LHCN-M2 (cell line): ENCODE data around the gene ZFP92. TPM values are rescaled to one million over a fixed set of nuclear protein-coding genes. Genes with fewer than 3 reads are reported as not detected.
"Not testable (repeated sequence)": the region's sequence is repeated elsewhere in the genome, so short reads cannot be mapped to it uniquely, and the experiment has no call there.

Experiments
- DNase-seq: peaks from one replicate; pipeline ENCODE4 v3.0.0-alpha.2; 2012; ENCODE audit warnings: low read depth
- total RNA-seq: library from RNA; depleted of rRNA; stranded (reverse); fragments of >200 nt; gene quantifications from 2 replicates; pipeline ENCODE4 v1.2.3, GENCODE V29; 2014

ZFP92 gene
- total RNA-seq, 1 experiment from 2014 or later, result not detected

DNA sequence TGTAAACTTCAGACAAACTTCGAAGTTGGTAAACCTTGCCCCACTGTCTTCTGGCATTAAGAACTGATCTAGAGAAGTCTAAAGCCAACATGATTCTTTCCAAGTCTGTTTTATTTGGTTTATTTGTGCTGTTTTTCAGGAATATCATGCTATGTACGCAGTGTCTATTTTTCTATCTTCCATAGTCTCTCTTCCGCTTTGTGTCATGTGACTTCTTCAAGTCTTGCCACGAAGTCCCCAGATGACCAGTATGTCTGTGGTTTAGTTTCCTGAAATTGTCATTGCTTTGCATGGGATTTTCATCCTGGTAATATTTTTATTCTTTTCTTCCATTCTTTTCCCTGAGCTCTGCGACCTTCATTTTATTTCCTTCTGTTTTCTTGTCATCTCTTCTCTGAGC, 25.2 kb upstream of the ZFP92 start:
- no peak for DNase-seq

DNA sequence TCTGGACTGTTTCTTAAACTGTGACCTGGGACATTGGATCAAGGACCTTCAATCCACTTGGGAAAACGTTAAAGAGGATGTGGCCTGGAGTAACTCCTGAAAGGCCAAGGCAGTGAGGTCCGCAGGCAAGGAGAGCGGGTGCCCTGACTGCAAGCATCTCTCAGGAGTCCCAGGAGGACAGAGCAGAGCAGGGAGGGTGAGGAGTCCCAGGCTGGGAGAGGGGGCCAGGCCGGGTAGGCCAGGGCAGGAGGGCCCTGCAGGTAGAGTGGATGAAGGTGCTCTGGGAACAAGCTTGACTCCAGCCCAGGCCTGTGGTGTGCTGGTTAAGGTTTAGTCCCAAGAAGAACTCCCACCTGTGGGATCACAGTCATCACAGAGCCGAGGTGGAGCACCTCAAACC, 23.9 kb upstream of the ZFP92 start:
- DNase-seq, result no peak

DNA sequence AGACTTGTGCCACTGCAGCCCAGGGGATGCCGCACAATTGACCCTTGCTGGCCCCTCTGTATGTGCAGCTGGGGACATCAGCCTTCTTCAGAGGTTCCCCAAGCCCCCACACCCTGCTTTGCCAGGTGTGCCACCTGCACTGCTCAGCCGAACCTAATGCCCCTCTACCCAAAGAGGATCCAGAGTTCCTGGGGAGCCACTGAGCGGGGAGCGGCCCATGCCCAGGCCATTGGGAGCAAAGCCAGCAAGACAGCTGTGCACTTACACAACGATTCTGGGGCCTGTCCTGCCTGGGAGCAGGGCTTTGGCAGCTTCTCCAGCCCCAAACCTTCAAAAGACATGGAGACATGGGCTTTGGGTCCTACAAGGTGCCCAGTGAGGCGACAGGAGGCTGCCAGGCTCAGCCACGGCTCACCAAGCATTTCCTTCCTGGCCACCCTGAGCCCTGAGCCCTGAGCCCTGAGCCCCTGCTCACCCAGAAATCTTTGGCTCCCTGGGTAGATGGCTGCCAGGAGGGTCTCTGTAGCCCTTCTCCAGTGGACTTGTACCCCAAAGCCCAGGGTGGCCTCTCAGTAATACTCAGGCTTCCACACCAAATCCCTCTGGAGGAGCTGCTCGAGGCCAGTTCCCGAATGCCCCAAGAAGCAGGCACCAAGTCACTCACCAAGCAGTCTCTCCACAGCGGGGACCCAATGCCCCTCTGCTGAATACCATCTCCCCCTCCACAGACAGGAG, 23.1 kb upstream of the ZFP92 start:
- DNase-seq, result no peak

DNA sequence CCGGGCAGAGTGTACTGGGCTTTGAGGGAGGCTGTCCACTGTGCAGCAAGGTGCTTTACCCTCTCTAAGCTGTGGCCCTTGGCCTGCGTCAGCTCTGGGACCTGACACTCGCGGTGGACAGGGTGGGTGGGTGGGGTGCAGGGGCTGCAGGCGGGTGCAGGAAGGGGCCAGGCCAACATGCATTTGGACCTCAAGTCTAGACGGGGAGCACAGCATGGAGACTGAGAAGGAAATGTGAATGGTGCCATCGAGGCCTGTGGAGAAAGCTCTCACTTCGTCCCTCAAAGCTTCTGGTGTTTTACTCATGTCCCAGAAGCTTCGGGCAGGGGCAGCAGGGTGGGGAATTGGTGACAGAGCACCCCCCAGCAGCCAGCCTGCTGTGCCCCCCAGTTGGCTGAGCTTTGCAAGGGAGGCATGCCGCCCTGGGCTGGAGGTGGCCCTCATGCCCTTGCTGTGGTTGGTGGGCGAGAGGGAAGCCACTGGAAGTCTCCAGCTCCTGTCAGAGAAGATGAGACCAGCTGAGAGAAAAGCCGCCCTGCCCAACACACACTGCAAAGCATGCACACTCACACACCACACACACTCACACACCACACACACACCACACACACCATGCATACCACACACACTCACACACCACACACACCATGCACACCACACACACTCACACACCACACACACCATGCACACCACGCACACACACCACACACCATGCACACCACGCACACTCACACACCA, 22.4 kb upstream of the ZFP92 start:
- no peak for DNase-seq

DNA sequence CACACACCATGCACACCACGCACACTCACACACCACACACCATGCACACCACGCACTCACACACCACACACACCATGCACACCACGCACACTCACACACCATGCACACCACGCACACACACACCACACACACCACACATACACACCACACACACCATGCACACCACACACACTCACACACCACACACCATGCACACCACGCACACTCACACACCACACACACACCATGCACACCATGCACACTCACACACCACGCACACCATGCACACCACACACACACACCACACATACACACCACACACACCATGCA, 21.9 kb upstream of the ZFP92 start:
- not testable (repeated sequence) for DNase-seq

DNA sequence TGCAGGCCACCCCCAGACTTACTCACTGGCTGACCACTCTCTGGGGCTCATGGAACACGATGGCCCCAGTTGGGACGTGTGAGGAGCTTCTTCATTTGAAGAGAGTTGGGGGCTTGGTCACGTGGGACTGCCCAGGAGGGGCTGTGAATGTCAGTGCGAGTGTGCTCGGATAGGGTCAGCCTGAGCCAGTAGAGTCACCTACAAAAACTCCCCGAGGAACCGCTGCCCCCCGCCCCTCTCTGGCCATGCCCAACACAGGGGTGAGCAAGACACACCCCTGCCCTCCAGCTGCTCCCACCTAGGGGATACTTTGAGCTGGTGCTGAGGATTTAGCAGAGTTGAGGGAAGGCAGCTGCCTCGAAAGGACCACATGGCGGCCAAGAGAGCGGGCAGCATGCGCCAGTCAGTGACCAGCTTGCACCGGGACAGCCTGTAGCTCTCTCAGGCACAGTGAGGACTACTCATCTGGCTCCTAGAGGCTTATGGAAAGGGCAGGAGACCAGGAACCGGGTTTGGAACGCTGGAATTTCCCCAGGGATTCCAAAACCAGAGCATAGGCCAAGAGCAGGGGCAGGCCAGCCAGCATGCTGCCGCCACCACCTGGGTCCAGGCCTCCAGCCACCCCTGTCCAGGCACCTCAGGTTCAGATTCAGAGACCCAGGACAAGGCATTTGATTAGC, 18.5 kb upstream of the ZFP92 start:
- DNase-seq, result no peak

DNA sequence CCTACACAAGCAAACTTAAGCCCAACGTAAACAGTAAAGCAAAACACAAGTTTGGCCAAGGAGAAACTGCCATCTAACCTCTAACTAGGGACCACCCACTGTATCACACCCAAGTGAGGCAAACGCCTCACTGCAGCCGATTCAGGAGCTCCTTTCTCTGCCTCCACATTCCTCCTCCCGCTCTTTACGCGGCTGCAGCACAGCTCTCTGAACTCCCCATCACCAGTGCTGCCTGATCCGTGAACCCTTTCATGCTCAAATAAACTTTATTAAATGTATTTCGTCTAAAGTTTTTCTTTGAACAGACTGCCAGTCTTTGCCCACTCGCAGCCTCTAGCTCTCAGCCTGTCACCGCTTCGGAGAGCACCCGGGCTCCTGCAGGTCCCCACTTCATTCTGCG, 16.7 kb upstream of the ZFP92 start:
- no peak for DNase-seq

DNA sequence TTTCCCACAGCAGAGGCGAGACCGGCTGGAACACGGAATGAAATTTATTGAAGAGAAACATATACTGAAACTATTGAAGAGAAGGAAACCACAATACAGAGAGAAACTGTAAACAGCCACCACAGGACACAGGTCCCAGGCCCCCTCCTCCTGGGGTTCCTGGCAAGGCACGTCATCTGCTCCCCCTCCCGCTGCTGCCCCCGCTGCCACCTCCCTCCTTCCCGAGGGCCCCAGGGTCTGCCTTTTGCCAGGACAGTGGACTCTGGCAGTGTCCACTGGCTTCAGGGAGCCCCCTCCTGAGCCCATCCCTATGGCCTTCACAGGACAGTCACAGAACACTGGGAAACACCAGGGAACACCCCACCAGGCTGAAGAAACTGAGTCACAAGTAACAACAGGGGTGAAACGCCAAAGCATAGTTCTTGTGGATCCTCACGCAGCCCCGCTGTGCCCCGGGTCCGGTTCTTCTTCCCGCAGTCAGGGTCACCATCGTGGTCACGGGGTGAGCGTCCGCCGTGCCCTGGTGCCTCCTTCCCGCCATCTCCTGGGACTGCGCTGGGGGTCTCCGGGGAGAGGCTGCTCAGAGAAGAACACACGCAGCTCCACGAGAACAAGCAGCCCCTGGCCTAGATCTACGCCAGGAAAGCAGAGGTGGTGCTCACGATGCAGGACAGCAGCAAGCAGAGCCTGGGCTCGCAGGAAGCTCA, 15.5 kb upstream of the ZFP92 start:
- no peak for DNase-seq

DNA sequence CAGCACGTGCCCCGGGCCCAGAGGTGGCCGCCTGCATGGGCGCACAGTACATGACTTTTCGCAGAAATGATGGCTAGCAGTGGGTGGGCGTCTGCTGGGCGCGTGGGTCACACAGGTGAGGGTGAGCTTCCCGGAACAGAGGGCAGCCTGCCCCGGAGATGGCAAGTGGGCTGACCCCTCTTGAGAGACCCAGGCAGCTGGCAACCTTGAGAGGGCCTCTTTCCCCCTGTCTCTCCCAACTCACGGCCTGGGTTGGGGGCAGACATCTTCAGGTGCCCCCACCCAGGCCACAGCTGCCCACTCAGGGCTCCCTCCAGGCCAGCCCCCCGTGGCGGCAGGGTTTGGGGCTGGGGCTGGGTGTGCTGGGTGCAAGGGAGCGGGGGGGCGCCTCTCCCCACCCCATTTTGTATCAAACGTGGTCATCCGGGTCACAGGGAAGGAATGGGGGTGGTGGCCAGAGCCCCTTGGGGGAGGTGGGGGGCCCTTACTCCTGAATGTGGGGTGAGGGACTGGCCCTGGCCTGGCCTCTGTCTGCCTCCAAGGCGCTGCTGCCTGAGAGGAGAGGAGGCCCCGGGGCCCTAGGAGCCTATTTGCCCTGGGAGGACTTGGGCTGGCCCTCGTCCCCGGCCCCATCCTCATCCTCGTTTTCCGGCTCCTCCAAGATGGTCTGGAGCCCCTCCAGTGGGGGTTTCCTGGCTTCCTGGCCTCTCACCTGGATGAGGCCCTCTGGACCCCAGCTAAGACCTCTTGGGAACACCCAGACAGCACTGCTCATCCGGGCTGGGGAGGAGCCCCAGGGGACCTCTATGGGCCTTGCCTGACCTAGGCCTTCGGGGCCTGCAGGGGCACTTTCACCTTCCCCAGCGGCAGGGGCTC, 14.7 kb upstream of the ZFP92 start:
- DNase-seq, result no peak

DNA sequence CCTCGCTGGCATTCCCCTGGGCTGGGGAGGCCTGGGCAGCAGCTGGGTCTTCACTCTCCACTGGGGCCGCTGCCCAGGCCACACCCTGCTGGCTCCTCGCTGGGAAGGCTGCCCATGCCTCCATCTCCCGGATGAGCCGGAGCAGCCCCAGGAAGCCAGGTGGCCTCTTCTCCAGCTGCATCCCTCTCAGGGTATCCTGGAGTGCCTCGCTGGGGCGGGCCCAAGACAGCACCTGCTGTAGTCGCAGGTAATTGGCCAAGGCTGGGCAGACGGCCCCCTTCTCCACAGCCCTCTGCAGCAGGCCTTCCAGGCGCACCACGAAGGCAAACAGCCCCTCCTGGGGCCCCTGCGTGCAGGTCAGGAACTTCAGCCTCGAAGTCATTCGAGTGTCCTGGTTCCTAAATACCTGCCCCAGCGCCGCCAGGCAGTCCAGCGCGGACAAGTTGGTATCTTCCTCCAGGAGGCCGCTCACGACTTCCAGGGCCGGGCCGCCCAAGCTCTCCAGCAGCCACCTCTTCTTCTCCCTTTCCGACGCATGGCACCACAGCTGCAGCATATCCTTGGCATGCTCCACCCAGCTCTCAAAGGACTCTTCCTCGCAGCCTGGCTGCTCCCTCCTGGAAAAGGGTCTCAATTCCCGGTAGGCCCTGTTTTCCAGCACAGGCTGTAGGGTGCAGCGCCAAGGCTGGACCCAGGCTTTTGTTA, 13.9 kb upstream of the ZFP92 start:
- no peak for DNase-seq

DNA sequence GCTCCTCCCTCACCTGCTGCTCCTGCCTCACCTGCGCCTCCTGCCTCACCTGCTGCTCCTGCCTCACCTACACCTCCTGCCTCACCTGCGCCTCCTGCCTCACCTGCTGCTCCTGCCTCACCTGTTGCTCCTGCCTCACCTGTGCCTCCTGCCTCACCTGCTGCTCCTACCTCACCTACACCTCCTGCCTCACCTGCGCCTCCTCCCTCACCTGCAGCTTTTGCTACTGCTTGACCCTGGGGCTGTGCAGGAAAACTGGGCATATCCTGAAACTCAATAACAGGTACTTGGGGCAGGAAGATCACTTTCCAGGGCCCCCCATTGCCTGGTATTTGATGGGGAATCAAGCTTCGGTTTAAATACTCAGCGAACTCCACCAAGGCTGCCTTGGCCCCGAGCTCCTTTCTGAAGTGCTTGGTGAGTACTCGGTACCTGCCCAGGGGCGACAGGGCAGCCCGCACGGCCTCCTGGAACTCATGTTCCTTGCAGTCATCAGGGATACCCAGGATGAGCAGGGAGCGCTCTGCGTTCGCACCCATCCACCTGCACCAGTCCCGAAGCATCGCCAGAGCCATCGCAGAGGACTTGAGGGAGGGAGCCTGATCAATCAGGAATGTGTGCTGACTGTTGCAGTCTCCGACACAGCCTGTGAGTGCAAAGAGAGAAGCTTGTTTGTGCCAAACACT, 12.9 kb upstream of the ZFP92 start:
- DNase-seq, result no peak

DNA sequence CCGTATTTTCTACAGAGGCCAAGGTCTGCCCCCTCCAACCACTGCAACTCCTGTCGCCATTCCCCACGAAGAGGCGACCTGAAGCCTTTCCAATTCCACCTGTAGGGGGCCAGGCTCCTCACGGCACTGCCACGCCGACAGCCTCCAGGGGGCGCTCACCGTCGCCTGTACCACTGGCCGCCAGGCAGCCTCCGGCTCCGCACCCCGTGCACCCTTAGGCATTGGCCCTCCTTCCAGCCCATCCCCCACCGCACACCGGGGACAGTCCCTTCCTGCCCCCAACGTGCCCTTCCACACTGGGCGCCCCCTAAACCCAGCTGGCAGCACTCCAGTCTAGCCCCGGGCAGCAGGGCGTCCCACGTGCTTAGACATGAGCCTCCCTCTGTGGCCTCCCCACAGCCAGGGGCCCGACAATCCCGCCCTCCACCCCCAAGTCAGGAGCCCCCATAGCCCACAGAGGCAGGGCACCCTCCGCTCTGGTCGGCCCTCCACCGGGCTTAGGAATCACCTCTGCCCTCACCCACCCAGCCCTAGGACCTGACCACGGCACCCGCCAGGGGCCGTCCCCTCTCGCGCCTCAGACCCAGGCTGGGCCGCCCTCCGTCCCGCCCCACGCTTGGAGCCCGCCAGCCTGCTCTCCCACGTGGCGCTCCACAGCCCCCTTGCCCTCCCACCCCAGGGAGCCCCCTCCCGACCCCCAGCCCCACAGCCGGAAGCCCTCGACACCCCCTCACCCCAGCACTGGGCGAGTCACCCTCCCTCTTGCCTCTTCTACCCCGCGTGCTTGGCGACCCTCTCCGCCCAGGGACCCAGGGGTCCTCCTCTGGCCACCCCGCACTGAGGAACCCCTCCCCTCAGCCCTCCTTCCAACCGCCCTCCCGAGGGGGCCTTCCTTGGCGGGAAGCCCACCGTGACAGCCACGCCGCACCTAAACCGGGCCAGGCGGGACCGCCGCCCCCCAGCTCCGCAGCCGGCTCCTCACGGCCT, 10.8 kb upstream of the ZFP92 start:
- peak; percentile 3 for DNase-seq

DNA sequence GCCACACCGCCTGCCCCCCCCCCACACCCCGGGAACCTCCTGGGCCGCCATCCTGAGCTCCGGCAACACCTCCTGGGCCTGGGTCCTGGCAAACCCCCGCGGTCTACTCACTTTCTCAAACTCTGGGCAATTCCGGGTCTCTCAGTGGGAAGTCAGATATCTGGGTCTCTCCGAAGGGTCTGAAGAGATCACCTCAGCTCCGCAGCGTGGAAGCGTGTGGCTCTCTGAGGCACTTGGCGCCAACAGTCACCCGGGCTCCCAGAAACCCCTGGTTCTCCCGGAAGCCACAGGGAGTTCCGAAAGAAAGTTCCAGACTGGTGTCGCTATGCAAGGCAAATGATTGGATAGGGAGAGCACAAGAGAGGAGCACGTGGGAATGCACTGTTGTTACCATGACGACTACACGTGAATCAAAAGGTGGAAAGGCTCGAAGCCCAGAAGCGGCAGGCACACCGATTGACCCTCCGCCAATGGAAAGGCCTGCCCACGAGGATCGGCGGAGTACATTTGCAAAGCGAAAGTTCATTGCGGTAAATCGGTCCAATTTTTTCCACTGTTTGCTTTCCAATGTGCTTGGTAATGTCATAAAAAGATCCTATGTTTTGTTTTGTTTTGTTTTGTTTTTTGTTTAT, 10.0 kb upstream of the ZFP92 start, which contains the start of gene PNMA6E:
PNMA6E (minus strand) TSS at position 218 of the 632 bp plus-strand sequence. CDS start 2,501 bp downstream, outside the sequence.
- no peak for DNase-seq

DNA sequence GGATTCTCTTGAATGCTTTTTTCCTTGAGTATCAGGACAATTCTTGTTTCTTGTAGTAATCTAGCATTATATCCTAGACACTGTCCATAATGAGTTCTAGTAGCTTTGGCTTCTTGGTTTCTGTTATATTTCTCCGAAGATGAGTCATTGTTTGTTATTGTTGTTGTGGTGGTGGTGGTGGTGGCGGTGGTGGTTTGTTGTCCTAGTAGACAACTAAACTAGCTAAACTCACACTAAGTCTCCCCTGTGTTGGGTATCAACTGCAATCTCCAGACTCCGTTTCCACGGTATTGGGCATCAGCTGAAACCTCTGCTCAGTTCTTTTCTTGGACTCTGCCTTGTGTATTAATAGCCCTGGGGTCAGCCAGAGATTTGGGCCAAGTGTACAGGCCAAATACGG, 6.9 kb upstream of the ZFP92 start:
- not testable (repeated sequence) for DNase-seq

DNA sequence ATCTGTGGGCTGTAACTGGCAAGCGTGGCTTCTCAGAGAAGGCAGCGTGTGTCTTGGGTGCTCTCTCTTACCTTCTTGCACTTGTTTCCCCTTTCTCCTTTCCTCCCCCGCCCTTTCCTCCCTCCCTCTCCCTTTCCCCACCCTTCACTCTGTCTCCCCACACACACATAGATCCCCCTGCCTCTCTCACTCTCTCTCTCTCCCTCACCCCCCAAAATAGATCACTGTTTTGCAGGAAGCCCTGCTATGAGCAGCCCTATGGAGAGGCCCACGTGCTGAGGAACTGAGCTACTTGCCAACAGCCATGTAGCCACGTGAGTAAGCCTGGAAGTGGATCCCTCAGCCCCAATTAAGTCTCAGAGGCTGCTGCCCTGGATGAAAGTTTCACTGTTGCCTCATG, 5.8 kb upstream of the ZFP92 start:
- no peak for DNase-seq

DNA sequence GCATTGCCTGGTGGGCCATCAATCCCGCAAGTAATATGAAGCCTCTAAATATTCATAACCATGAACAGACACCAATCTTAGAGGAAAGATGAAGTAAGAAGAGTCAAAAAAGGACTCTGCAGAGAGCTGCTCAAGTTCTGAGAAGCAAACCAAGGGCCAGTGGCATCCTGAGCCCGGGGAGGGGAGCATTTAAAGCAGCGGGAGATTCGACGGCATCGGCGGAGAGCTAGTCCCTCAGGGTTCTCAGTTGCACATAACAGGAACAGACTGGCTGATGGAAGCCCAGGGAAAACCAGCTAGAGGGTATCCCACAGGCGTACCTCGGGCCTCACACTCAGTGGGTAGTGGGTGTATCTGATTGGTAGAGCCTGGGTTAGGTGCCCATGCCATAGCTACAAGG, 5.3 kb upstream of the ZFP92 start:
- DNase-seq, result no peak

DNA sequence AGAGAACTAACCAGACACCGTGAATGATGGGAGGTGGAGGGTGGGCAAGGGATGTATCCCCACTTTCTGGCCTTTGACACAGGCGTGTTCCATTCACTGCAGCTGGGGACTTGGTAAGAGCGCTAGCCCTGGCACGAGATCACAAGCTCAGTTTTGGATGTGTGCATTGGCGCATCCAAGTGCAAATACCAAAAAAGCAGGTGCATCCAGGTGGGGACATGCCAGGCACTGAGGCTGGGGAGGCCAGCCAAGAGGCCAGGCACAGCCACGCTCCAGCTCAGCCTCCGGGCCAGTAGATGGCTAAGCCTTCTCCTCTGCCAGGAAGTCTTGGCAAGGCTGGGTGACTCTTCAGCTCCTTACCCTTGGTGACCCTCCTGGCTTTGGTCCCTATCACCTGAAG, 4.4 kb upstream of the ZFP92 start:
- no peak for DNase-seq

DNA sequence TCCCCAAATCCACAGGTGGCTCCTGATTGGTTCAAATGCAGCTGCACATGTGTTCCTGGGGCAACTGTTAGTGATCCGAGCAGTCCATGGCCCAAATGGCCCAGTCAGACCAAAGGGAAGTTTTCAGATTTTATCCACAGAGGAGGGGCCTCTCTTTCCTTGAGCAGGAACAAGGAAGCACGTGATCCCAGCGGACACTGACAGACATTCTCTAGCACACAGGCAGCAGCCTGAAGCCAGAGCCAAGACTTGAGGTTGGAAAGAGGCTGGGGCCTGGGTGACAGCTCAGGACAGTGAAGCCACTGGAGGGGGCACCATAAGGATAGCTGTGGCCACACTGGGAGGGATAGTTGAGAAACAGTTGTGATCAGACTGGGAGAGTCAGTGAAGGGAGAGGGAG, 3.5 kb upstream of the ZFP92 start:
- no peak for DNase-seq
